ENCODE measurements around the gene PACRG. TPM values are rescaled to one million over a fixed set of nuclear protein-coding genes. Genes with fewer than 3 reads are reported as not detected.

The PACRG gene
- total RNA-seq, 2 experiments from 2014 or later, result not detected

GRCh38 chr6:163356743-163357142, 629.0 kb downstream of the PACRG start:
- Histone ChIP-seq H3K4me1 (ENCODE audit: insufficient read depth, low read length, poor library complexity, severe bottlenecking) (no peaks in the 10 kb centered on the region), H3K4me3 (ENCODE audit: low read depth, low read length, poor library complexity, severe bottlenecking) (no peak overlapping the region), H3K79me2 (ENCODE audit: insufficient read depth, low read depth, low read length) (no peaks in the 10 kb centered on the region), H3K9me2 (ENCODE audit: insufficient read depth, low read length) (no peaks in the 10 kb centered on the region), H3K27ac (ENCODE audit: low read depth, low read length, poor library complexity, severe bottlenecking) (no peak overlapping the region), H2AFZ (ENCODE audit: low read length) (no peak overlapping the region), H4K20me1 (ENCODE audit: insufficient read depth, low read length) (no peaks in the 10 kb centered on the region), H3K4me2 (ENCODE audit: low read length) (no peak overlapping the region), H3K36me3 (ENCODE audit: insufficient read depth, low read length) (no peaks in the 10 kb centered on the region), H3K9me3 (ENCODE audit: low read length) (no peaks in the 10 kb centered on the region)
- no TSS peak for BruUV-seq (replicated peaks)
- TF ChIP-seq EZH2phosphoT487 (IDR thresholded peaks at IDR 0.05; ENCODE audit: borderline replicate concordance, low read depth, low read length) (no peak), CTCF (conservative IDR thresholded peaks at IDR 0.05; ENCODE audit: low read length) (no peak)
- CTCF ChIA-PET (ENCODE audit: unreplicated experiment), result no interaction called here
- DNase-seq (ENCODE audit: low spot score), result no peak
- intact Hi-C loops (cut with micrococcal nuclease; ENCODE audit: unreplicated experiment), result no loop called here
- POLR2A ChIA-PET, result interaction anchor here (0.6 kb wide), 1 partner anchor 545 kb away, joined by 3 read pairs; no protein-coding TSS in a partner anchor

GRCh38 chr6:163364641-163365040, 636.9 kb downstream of the PACRG start:
- H3K9me2 ChIP-seq (ENCODE audit: insufficient read depth, low read length), result no peaks in the 10 kb centered on the region
- BruUV-seq (replicated peaks), result no TSS peak
- no peak for DNase-seq (ENCODE audit: low spot score)
- no peaks in the 10 kb centered on the region for H3K4me1 ChIP-seq (ENCODE audit: insufficient read depth, low read length, poor library complexity, severe bottlenecking)
- no peak overlapping the region for H3K4me3 ChIP-seq (ENCODE audit: low read depth, low read length, poor library complexity, severe bottlenecking)
- no peak overlapping the region for H2AFZ ChIP-seq (ENCODE audit: low read length)
- no peaks in the 10 kb centered on the region for H3K79me2 ChIP-seq (ENCODE audit: insufficient read depth, low read depth, low read length)
- H4K20me1 ChIP-seq (ENCODE audit: insufficient read depth, low read length), result no peaks in the 10 kb centered on the region
- no peak overlapping the region for H3K27ac ChIP-seq (ENCODE audit: low read depth, low read length, poor library complexity, severe bottlenecking)
- no peaks in the 10 kb centered on the region for H3K9me3 ChIP-seq (ENCODE audit: low read length)
- no peak overlapping the region for H3K4me2 ChIP-seq (ENCODE audit: low read length)
- CTCF ChIA-PET (ENCODE audit: unreplicated experiment), result no interaction called here
- POLR2A ChIA-PET, result interaction anchor here (1.2 kb wide), 1 partner anchor 37 kb away, joined by 3 read pairs; no protein-coding TSS in a partner anchor
- intact Hi-C loops (cut with micrococcal nuclease; ENCODE audit: unreplicated experiment), result no loop called here
- no peaks in the 10 kb centered on the region for H3K36me3 ChIP-seq (ENCODE audit: insufficient read depth, low read length)
- no peak for TF ChIP-seq CTCF (conservative IDR thresholded peaks at IDR 0.05; ENCODE audit: low read length)
- no peak for TF ChIP-seq EZH2phosphoT487 (IDR thresholded peaks at IDR 0.05; ENCODE audit: borderline replicate concordance, low read depth, low read length)

Small RNA genes lying within 50 kb of the gene (small RNA-seq; reads per million reads assigned to genes)
- gene AL031121.1, result not detected
- gene AL590286.1, result not detected

Other genes with a start within 250 kb of the PACRG start
- 2.0 TPM in 1 of 2 replicates, not detected in the other for gene PRKN, start 208 bp upstream of the PACRG start, total RNA-seq (2014; rRNA removed; shearing (Covaris generic))
- gene PRKN, start 208 bp upstream of the PACRG start, total RNA-seq (2022), result 0.85 and 1.3 TPM in 2 replicates

All from OCI-LY7 (cell line).